Embryonic facial prominence (tissue), 1 donor: ENCODE measurements around the gene HOXA6.

Experiments
- DNase-seq: peaks from one replicate; pipeline ENCODE4 v3.0.0-alpha.2; 2016; ENCODE audit errors: extremely low spot score

Gene HOXA6

GRCh38 chr7:27151341-27151930 is 3.9 kb upstream of the HOXA6 start:
- no peak for DNase-seq

- DNase-seq, result no peak
Observed at GRCh38 chr7:27150568-27151340, 3.2 kb upstream of the HOXA6 start.

GRCh38 chr7:27149842-27150567 is 2.4 kb upstream of the HOXA6 start:
- no peak for DNase-seq

DNA sequence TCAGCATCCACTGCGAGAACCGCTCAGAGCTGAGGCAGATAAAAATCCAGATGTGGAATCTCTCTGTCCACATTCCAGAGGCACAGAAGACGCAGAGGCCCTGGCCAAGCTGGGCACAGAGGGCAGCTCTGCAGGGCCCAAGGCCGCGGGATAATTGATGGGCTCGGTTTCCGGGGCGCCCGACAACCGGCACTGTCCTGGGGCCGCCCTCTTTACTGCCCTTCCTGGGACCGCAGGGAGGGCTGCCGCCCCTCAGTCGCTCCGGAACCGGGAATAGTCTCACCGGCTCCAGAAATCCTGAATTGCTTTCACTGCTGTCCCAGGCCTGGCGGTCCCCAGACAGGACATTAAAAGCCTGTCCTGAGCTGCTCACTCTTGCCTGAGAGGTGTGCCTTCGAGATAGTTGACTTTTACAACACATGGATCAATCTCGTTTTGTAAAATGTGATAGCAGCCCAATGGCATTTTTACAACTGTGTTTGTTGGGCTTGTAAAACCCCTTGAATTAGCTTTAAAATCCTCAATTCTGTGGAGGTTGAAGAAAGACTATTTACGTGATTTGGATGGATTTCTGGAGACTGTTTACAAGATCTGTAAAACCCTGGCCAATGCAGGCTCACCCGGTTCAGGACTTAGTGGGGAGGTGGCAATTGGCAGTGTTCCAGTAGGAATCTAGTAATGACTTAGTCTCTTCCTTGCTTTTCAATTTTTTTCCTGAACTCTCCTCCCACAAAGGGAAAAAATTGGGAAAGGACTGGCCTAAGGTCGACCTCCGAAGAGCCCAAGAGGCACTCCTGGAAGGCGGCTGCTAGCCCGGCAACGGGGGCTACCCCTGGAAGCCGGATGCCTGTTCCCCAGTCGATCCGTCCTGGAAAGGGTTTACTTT is 1.4 kb upstream of the HOXA6 start:
- DNase-seq, result no peak

DNA sequence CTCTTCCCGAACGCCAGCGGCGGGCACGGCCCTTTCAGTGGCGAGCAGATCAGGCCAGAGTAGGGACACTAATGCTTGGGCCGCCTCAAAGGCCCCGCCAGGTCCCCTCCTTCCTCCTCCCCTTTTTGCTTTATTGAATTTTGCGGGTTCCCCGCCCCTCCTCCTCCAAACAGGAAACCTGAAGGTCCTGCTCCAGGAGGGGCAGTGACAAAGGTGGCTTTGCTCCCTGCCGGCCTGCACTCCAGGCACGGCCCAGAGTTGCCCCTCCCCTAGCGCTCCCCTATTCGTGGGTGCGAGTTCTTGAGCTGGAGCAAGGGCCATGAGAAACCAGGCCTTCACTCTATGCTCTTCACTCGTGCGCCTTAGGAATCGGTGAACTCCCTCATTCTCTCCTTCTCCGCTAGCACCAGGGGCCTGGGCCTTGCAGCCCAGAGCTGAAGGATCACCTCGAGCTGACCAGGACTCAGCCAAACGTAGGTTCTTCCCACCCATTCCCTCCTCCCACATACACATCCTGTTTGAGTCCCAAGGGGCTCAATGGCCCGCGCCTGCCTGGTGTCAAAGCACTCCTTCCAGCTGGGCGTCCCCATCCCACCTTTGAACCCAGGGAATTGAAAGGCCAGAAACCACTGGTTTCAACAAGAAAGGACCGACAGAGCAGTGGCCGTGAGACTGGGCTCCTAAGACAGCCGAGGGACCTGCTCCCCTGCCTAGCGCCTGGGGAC is 619 bp upstream of the HOXA6 start:
- no peak for DNase-seq

DNA sequence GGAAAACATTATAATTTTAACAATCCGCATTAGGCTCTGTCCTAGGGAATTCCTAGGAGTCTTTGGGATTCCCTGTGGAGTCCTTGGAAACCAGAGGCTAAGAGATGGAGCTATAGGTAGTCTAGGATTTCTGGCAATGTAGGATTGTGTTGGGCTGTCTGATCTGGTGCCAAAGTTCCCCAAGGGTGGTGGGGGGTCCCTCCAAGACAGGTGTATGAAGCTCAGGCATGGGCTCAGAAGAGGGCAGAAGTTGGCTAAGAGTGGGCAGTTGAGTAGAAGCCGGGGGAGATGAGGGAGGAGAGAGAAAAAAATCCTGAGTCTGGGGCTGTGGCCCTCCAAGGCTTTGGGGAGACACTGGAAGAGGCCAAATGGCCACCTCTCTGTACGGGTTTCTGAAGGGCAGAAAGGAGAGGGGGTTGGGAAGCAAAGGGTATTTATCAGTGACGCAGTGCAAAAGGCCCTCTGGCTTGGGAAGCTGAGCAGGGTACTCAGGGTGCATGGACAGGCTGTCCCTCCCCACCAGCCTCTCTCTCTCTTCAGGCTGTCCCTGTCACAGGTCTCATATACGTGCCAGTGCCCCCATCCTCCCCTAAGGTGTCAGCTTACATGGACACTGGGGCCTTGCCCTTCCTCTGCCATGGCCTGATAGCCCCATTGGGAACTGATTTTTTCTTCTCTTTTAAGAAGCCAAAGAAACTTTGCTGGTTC is 929 bp downstream of the HOXA6 start:
- no peak for DNase-seq

GRCh38 chr7:27145914-27146412 is 1.6 kb downstream of the HOXA6 start:
- DNase-seq, result no peak

DNA sequence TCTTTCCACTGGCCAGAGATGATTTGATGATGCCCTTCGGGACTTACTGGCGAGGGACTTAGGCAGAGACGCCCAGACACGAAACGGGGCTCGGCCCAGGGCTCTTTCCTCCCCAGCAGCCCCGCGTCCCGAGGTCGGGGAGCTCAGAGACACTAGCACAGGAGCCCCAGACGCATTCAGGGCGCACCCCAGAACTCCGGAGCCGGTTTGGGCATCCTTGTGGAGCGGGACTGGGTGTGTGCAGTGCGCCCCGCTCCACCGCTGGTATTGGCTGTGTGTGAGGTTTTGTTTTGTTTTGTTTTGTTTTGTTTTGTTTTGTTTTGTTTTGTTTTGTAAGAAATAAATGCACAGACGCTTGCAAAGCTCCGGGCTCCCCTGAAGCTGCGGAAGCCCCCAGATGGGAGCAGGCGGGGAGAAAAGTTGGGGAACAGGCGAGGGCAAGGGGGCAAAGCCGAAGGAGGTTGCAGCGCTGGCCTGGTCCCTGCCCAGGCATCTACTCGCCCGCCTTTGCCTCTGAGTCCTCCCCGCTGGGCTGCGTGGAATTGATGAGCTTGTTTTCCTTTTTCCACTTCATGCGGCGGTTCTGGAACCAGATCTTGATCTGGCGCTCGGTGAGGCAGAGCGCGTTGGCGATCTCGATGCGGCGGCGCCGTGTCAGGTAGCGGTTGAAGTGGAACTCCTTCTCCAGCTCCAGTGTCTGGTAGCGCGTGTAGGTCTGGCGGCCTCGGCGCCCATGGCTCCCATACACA is 2.2 kb downstream of the HOXA6 start:
- no peak for DNase-seq

GRCh38 chr7:27144781-27145164 is 2.8 kb downstream of the HOXA6 start:
- DNase-seq, result no peak

GRCh38 chr7:27143950-27144780 is 3.4 kb downstream of the HOXA6 start:
- DNase-seq, result no peak

DNA sequence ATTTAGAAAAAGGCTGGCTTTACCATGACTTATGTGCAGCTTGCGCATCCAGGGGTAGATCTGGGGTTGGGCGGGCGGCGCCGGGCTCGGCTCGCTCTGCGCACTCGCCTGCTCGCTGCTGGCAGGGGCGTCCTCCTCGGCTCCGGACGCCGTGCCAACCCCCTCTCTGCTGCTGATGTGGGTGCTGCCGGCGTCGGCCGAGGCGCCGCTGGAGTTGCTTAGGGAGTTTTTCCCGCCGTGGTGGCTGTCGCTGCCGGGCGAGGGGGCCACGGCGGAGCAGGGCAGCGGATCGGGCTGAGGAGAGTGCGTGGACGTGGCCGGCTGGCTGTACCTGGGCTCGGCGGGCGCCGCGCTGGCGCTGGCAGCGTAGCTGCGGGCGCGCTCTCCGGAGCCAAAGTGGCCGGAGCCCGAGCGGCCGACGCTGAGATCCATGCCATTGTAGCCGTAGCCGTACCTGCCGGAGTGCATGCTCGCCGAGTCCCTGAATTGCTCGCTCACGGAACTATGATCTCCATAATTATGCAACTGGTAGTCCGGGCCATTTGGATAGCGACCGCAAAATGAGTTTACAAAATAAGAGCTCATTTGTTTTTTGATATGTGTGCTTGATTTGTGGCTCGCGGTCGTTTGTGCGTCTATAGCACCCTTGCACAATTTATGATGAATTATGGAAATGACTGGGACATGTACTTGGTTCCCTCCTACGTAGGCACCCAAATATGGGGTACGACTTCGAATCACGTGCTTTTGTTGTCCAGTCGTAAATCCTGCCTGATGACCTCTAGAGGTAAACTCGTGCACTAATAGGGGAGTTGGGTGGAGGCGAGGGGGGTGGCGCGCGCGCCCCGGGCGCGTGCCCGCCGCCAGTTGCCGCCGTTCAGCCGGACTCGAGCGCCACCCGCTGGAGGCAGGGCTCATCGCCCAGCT is 4.3 kb downstream of the HOXA6 start, which contains the start of gene HOXA5:
Gene HOXA5 (minus strand): TSS at position 659 of the 927 bp plus-strand sequence. CDS start 74 bp downstream, at position 585.
- no peak for DNase-seq

DNA sequence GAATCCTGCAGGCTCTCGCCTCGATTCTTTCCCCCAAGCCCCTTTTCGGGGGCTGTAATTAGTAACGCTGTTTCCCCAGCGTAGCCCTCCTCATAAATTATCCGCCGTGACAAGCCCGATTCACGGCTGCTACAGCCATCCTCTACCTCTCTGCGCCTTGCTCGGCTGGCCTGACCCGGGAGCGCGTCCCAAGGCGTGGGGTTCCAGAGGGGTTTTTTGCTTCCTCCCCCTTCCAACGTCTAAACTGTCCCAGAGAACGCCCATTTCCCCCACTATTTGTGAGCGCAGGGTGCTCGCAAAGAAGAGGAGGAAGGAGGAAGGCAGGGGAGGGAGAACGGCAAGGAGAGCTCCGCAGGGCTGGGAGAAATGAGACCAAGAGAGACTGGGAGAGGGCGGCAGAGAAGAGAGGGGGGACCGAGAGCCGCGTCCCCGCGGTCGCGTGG is 5.0 kb downstream of the HOXA6 start:
- DNase-seq, result no peak

- no peak for DNase-seq
Observed at GRCh38 chr7:27141923-27142579, 5.5 kb downstream of the HOXA6 start.

DNA sequence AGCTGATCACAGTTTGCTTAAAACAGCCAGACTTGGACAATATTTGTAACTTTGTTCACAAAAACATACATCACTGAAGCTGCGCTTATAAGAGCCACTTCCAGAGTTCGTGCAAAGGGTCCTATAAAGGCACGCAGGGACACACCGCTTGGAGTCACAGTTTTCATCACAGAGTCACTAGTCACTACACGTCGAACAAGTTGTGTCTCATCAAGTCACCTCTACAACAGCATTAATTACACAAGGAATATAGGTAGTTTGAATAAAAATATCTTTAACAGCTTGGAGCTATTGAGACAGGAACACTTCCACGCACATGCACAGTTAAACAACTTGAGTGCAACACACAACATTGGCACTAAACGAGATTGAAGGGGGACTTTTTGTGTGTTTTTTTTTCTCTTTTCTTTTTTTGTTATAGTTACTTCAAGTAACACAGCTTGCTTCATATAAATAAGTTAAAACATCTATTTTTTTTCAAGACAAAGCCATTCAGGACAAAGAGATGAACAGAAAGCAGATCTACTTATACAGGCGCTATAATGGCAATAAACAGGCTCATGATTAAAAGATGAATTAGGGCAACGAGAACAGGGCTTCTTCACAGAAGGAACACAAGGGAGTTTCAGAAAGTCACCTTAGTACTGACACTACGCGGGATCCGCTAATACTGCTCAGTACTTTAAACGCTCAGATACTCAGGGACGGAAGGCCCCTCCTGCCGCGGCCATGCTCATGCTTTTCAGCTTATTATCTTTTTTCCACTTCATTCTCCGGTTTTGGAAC is 6.2 kb downstream of the HOXA6 start:
- DNase-seq, result no peak

DNA sequence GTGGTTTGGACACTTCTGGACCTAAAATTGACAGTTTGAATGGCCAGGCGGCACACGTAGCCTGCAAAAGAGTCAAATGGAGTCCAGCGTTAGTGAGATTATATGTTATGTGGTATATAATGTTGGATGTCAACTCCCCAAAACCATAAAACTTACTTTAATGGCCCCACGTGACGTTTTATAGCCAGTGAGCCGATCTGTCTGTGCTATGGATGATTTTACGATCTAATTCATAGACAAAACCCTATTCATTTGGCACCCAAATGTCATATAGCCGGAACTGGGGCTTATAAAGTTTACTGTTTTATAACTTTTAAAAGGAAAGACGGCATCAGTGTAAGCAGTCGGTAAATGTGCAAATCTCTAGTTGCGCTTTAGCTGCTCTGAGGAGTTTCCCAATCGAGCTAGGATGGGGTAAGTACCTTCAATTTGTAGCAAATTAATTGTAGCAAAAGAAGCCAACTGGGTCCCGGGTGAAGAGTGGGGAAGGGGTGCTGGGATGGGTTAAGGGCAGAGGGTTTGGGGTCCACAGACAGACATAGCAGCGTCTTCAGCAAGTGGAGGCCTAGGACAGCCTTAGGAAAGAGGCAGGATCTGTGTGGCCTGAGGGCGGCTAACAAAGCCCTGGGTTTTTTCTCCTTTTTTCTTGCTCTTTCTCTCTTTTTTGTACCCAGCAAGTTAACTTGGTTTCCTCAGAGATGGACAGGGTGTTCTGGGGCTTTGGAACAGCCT is 7.3 kb downstream of the HOXA6 start:
- DNase-seq, result no peak
